ENCODE measurements around the gene LBHD2.

- TF ChIP-seq, protein P1, sequence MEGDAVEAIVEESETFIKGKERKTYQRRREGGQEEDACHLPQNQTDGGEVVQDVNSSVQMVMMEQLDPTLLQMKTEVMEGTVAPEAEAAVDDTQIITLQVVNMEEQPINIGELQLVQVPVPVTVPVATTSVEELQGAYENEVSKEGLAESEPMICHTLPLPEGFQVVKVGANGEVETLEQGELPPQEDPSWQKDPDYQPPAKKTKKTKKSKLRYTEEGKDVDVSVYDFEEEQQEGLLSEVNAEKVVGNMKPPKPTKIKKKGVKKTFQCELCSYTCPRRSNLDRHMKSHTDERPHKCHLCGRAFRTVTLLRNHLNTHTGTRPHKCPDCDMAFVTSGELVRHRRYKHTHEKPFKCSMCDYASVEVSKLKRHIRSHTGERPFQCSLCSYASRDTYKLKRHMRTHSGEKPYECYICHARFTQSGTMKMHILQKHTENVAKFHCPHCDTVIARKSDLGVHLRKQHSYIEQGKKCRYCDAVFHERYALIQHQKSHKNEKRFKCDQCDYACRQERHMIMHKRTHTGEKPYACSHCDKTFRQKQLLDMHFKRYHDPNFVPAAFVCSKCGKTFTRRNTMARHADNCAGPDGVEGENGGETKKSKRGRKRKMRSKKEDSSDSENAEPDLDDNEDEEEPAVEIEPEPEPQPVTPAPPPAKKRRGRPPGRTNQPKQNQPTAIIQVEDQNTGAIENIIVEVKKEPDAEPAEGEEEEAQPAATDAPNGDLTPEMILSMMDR (IDR thresholded peaks at IDR 0.05; ENCODE audit: insufficient read depth, low read depth, low read length): no peak
- TF ChIP-seq EZH2 (IDR thresholded peaks at IDR 0.05; ENCODE audit: insufficient read depth, low read length): no peak
Measured at GRCh38 chr14:103122585-103122946, 38.6 kb downstream of the LBHD2 start.

Measured in astrocyte (in vitro differentiated cells and primary cell).